ENCODE measurements around the gene ST3GAL4. TPM values are rescaled to one million over a fixed set of nuclear protein-coding genes. Genes with fewer than 3 reads are reported as not detected.
"Not testable (repeated sequence)": the region's sequence is repeated elsewhere in the genome, so short reads cannot be mapped to it uniquely, and the experiment has no call there.

The ST3GAL4 gene
- total RNA-seq, 1 donor from 2014 or later: 15.8 TPM

- DNase-seq: no peak
These were observed 35.9 kb downstream of the ST3GAL4 start for GRCh38 chr11:126391286-126391954.

DNA sequence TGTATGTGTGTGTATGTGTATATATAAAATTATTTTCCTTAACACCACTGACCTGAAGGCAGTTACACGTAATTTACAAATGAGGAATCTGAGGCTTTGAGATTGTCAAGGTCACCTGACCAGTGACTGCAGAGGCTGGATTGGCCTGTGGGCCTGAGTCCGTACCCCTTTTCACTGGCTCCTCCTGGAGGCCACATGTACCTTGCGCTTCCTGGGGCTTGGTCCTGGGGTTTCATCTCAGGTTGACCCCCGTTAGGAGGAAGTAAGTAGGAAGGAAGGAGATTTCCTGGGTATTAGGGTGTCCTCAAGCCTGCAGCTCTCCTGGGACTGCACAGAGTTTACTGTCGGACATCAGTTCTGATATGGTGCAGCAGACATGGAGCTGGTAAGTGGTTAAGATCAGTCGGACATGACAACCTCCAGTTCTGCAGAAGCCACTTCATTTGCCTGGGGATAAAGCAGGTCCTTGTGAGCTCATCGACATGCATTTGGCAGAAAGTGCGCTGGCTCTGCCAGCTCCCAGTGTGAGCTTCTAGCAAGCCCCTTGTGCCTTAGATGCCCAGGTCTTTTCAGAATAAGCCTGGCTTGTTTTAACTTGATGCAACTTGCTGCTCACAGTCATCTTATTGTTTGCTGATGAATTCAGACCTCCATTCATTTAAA is 36.6 kb downstream of the ST3GAL4 start:
- DNase-seq: peak; percentile 23

DNA sequence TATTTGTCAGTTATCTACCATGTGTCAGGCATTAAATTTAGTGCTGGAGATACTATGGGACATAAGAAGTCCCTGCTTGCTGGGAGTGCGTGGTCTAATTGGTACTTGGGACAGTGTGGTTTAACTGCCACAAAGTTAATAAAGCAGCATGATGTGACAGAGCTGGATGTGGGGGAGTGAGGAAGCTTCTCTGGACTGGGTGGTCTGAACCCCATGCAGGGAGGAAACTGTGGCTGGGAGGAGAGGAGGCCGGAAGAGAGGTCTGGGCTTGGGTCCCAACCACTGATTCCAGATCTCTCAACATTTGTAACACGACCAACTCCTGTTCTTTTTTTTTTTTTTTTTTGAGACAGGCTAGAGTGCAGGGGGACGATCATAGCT is 37.1 kb downstream of the ST3GAL4 start:
- no peak for DNase-seq

GRCh38 chr11:126393143-126393542 is 37.7 kb downstream of the ST3GAL4 start:
- no peak for DNase-seq

GRCh38 chr11:126394036-126394435 is 38.5 kb downstream of the ST3GAL4 start:
- no peak for DNase-seq

DNA sequence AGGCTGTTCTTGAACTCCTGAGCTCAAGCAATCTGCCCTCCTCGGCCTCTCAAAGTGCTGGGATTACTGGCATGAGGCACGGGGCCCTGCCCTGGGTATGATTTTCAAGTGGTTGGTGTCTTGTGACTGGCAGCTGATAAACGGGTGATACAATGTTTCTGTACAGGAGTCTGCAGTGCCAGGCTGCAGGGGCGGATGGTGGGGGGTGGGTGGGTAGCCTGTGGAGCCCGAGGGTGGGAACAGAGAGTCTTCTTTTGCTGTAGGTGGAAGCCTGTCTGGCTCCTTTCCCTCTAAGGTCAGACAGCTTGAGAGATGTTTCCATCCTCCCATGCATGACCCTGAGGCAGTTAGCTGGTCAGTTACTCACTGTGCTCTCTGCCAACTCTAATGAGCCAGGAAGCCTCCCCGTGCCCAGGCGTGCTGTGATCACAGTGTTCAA is 39.2 kb downstream of the ST3GAL4 start:
- not testable (repeated sequence) for DNase-seq

- DNase-seq: not testable (repeated sequence)
These were observed 40.3 kb downstream of the ST3GAL4 start for GRCh38 chr11:126395784-126396183.

- not testable (repeated sequence) for DNase-seq
These were observed 40.8 kb downstream of the ST3GAL4 start for GRCh38 chr11:126396266-126396665.

- no peak for DNase-seq
These were observed 41.5 kb downstream of the ST3GAL4 start for GRCh38 chr11:126396965-126397364.

DNA sequence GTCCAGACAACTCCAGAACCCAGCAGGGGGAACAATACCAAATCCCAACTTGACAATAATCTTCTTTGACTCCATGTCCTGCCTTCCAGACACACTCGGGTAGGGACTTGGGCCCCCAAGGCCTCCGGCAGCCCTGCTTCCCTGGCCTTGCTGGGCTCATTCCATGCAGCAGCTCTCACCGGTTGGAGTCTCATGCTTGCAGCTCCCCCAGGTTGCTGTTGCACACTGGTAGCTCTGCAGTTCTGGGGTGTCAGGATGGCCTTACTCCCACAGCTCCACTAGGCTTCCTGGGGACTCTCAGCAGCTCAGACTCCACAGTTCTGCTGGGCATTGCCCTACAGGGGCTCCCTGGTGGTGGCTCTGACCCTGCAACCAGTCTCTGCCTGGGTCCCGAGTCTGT is 42.8 kb downstream of the ST3GAL4 start:
- no peak for DNase-seq

DNA sequence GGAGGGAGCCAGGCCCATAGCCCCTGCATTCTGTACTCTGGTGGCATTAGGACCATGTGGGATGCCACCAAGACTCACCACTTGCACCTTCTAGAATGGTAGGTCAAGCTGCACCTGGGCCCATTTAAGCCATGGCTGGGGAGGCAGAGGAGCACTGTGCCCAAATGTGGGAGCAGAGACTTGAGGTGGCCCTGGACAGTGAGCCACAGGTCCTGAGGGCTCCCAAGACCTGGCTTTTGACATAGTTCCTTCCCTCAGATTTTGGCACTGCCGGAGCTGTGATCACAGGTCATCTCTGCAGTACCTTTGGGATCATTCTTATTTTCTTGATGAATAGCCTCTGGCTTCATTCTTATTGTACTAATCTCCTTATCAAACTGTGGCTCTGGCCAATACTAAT is 43.2 kb downstream of the ST3GAL4 start:
- no peak for DNase-seq

GRCh38 chr11:126400019-126400418 is 44.5 kb downstream of the ST3GAL4 start:
- no peak for DNase-seq

- no peak for DNase-seq
These were observed 45.0 kb downstream of the ST3GAL4 start for GRCh38 chr11:126400479-126400878.

DNA sequence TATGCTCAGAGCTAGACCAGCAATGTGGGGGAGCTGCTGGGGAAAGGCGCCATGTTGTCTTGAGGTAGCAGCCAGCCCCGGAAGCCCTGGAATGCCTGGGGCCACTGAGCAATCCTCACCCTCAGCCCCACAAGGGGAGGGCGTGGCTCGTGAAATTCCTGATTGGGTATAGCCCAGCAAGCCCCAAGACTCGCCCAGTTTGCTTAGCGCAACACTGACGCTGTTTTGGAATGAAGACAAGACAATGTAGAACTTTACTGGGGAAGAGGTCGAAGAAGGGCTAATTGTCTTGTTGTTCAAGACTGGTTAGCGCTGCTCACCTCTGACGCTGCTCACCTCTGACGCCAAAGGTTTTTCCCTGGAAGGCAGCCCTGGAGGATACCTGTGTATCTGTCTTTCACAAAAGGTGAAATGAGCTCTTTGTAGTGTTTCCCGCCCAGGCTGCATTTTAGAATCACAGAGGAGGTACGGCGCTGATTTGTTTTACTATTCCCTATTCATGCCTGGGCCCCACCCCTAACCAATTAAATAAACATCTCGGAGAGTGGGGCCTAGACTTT is 47.6 kb downstream of the ST3GAL4 start:
- DNase-seq: no peak

DNA sequence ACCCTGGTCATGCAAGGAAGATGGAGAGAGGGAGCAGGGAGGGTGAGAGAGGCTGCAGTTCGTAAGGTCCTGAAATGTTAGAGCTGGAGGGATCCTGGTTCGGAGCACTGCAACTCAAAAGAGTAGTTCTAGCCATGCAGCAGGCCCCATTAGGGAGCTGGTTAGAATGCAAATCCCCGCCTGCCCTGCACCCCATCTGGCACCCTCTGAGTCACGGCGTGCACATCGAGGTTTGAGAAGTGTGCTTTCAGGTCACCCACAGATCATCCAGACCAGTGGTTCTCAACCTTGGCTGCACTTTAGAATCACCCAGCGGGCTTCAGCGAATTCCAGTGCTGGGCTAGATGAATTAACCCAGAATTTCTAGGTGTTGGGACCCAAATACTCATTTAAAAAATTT is 48.2 kb downstream of the ST3GAL4 start:
- DNase-seq: no peak

DNA sequence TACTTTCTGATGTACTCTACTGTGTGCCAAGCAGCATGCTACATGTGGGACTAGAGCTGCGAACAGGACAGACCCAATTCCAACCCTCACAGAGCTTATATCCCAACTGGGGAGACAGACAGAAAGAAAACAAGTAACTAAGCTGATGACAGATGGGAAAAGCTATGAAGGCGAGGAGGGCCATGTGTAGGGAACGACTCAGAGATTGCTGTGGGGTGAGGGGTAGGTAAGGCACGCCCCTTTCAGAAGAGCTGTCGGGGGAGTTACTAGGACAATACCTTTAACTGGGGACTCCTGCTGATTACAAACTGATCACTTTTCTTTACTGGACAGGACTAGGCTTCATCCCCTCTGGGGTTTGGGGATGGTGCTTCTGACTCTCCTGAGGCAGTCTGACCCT is 48.9 kb downstream of the ST3GAL4 start:
- DNase-seq: no peak

DNA sequence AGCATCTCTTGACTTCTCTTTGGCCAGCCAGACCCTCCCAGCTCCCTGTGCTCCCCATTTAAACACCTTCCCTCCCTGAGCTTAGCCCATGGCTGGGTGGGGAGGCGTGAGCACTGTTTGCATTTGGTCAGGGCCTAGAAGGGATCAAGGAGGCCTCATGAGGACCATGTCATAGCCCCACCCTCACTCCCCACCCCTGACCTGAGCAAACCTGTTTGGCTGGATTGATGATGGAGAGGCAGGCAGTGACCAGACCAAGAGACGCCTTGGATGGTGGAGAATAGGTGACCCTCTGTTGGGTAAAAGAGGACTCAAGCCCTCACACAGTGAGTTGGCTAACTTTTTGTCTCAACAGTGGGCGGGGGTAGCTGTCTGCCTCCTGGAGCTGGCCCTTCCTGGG is 49.9 kb downstream of the ST3GAL4 start:
- DNase-seq: no peak

DNA sequence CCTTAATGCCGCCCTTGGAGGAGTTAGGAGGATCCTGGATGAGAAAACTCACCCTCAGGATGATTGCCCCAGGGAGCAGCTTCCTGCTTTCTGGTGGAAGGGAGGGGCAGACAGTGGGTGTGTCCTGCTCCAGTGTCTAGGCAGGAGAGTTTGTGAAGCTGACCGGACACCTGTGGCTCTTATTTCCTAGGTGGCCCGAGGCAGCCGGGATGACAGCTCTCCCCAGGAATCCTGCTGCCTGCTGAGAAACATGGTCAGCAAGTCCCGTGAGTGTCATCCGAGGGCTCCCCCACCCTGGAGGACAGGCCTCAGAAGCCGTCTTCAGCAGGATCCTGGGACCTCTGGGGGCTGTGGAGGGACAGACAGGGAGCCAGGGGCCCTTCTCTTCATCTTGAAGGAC is 50.4 kb downstream of the ST3GAL4 start:
- DNase-seq: no peak

- no peak for DNase-seq
These were observed 50.9 kb downstream of the ST3GAL4 start for GRCh38 chr11:126406368-126406767.

DNA sequence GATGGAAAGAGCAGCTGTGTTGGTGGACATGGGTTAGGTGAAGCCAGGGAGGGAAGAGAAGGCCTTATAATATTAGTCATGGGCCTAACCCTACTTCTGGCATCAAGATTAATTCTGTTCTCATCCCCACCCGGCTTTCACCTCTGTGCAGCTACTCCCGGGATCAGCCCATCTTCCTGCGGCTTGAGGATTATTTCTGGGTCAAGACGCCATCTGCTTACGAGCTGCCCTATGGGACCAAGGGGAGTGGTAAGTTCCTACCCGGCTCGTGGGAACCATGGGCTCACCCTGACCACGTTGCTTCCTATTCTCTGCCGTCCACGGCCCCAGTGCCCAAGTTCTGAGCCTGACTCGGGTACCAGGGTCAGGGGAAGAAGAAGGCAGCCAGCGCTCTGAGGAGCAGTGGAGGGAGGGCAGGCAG is 51.6 kb downstream of the ST3GAL4 start:
- DNase-seq: no peak

GRCh38 chr11:126407682-126408288 is 52.3 kb downstream of the ST3GAL4 start:
- no peak for DNase-seq

DNA sequence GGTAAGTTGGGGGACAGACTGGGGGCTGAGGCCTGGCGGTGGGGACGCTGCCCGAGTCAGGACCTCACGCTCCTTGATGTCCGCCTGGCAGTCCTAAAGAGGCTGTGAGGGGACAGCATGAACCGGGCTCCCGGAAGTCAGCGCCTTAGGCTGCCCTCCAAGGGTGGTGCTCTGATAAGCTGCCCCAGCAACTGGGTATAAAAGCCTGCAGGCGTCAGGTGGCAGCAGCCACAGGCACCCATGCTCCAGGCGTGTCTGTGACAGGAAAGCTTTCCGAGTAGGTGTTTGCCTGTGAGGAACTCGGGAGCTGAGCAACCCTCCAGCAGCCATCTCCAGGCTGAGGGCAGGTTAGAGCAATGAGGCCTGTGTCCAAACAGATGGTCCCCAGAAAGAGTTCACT is 53.0 kb downstream of the ST3GAL4 start:
- no peak for DNase-seq

GRCh38 chr11:126408901-126409619 is 53.6 kb downstream of the ST3GAL4 start:
- no peak for DNase-seq
